Glutamatergic neuron (in vitro differentiated cells): Measurements from ENCODE around the gene GNS. TPM values are rescaled to one million over a fixed set of nuclear protein-coding genes. Genes with fewer than 3 reads are reported as not detected.
A peak's percentile ranks its signal among the peaks of the same experiment; 100 is the strongest.

Experiments
- DNase-seq: peaks from one replicate; pipeline ENCODE4 v3.0.0; 2022
- H3K27ac Mint-ChIP-seq: one replicate; pipeline ENCODE4 v1.8.0; 2020; ENCODE audit warnings: mild to moderate bottlenecking, mixed read lengths, inconsistent platforms; ENCODE audit not compliant: unreplicated experiment
- H3K27me3 Mint-ChIP-seq: one replicate; pipeline ENCODE4 v1.8.0; 2020; ENCODE audit warnings: mild to moderate bottlenecking, moderate library complexity, mixed read lengths, inconsistent platforms; ENCODE audit not compliant: unreplicated experiment
- H3K36me3 Mint-ChIP-seq: one replicate; pipeline ENCODE4 v1.8.0; 2020; ENCODE audit warnings: mild to moderate bottlenecking, mixed read lengths, inconsistent platforms; ENCODE audit not compliant: unreplicated experiment
- H3K4me1 Mint-ChIP-seq: one replicate; pipeline ENCODE4 v1.8.0; 2020; ENCODE audit warnings: mild to moderate bottlenecking, low read depth, mixed read lengths, inconsistent platforms; ENCODE audit not compliant: unreplicated experiment
- H3K4me3 Mint-ChIP-seq: one replicate; pipeline ENCODE4 v1.8.0; 2020; ENCODE audit warnings: mild to moderate bottlenecking, mixed read lengths, inconsistent platforms; ENCODE audit not compliant: unreplicated experiment
- H3K9me3 Mint-ChIP-seq: one replicate; pipeline ENCODE4 v1.8.0; 2020; ENCODE audit warnings: mild to moderate bottlenecking, moderate library complexity, mixed read lengths, inconsistent platforms; ENCODE audit not compliant: unreplicated experiment
- CTCF ChIP-seq: fragments of 200-600 bp; sonication (generic); IDR thresholded peaks from one replicate; pipeline ENCODE4 v1.5.0; 2021; ENCODE audit not compliant: partially characterized antibody, unreplicated experiment
- total RNA-seq: library from RNA; stranded (reverse); fragmentation: NEBNext Ultra II Directional; extraction: Animal tissue kit (Norgen Biotek cat#: 25700); gene quantifications from one replicate; pipeline ENCODE4 v1.2.1, GENCODE V29; 2021; ENCODE audit not compliant: unreplicated experiment

Gene GNS
- total RNA-seq, 1 donor from 2014 or later, result 145 TPM

- Mint-ChIP-seq H3K27me3 (peaks cover 11% of the 10 kb centered on the region), H3K4me1 (peaks cover 64% of the 10 kb centered on the region), H3K4me3 (no peak overlapping the region), H3K36me3 (peaks cover 11% of the 10 kb centered on the region), H3K9me3 (peaks cover 13% of the 10 kb centered on the region), H3K27ac (no peak overlapping the region)
- no peak for DNase-seq
- no peak for TF ChIP-seq CTCF
Measured at GRCh38 chr12:64724201-64724745, 34.9 kb downstream of the GNS start.

DNA sequence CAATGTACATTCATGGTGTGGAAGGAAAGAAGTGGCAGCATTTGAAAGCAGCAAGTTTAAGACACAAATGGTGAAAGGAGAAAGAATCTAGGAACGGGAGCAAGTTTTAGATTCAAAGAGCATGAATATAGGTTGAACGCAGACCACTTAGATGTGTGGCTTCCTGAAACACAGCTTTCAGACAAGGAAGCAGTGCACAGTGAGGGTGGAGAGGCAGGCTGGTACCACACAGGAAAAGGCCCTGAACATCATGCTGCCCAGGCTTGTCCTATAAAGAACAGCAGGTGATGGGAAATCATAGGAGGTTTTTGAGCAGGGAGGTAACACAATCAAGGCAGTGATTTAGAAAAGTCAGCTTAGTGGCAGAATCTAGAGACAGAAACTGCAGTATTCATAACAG is 35.6 kb downstream of the GNS start:
- peaks cover 11% of the 10 kb centered on the region for H3K36me3 Mint-ChIP-seq
- peaks cover 13% of the 10 kb centered on the region for H3K9me3 Mint-ChIP-seq
- H3K4me1 Mint-ChIP-seq, result peaks cover 59% of the 10 kb centered on the region
- peaks cover 11% of the 10 kb centered on the region for H3K27me3 Mint-ChIP-seq
- peak overlapping the region; percentile 24 for H3K27ac Mint-ChIP-seq
- no peak for TF ChIP-seq CTCF
- no peak for DNase-seq
- H3K4me3 Mint-ChIP-seq, result no peak overlapping the region

DNA sequence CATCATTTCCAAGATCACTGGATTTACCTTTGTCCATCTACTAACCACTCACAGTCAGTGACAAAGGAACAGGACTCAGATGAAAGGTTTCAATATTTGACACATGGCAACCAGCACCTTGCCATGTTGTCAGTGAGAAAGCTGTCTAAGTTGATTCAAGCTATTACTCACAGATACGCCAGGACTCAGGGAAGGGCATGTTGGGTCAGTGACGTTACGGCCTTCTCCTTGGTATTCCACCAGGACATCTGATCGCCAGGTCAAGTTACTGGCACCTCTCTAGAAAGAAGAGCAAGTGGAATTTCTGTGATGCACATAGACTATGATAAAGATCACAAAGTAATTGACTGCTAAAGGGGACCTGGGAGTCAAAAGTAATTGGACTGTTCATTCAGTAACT is 36.4 kb downstream of the GNS start:
- H3K9me3 Mint-ChIP-seq, result peaks cover 13% of the 10 kb centered on the region
- DNase-seq, result no peak
- peaks cover 11% of the 10 kb centered on the region for H3K36me3 Mint-ChIP-seq
- no peak overlapping the region for H3K4me3 Mint-ChIP-seq
- TF ChIP-seq CTCF, result no peak
- H3K27ac Mint-ChIP-seq, result peak overlapping the region; percentile 81
- H3K4me1 Mint-ChIP-seq, result peaks cover 61% of the 10 kb centered on the region
- peaks cover 11% of the 10 kb centered on the region for H3K27me3 Mint-ChIP-seq

DNA sequence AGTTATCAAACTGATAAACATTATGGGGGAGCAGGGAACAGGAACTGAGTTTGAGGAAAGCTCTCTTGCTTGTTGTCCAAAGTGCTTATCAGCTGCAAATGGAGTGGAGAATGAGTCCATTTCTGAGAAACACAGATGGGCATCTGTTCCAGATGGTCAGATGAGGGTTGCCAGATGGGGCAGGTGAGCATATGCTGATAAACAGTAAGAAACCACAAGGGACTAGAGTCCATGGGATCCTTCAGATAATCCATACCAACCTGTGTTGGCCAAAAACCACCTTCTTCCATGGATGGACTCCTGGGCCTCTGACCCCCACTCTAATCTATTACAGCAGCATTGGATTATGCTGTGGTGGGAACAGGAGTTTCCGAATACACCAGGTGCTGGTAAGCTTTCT is 38.3 kb downstream of the GNS start:
- Mint-ChIP-seq H3K4me1 (peaks cover 57% of the 10 kb centered on the region), H3K27ac (peak overlapping the region; percentile 97), H3K36me3 (peaks cover 22% of the 10 kb centered on the region), H3K4me3 (peak overlapping the region; percentile 60), H3K27me3 (peaks cover 11% of the 10 kb centered on the region), H3K9me3 (peaks cover 13% of the 10 kb centered on the region)
- no peak for DNase-seq
- no peak for TF ChIP-seq CTCF

- no peak overlapping the region for H3K27ac Mint-ChIP-seq
- peaks cover 13% of the 10 kb centered on the region for H3K9me3 Mint-ChIP-seq
- no peak for DNase-seq
- no peak overlapping the region for H3K4me3 Mint-ChIP-seq
- H3K4me1 Mint-ChIP-seq, result peaks cover 49% of the 10 kb centered on the region
- H3K27me3 Mint-ChIP-seq, result peaks cover 11% of the 10 kb centered on the region
- no peak for TF ChIP-seq CTCF
- H3K36me3 Mint-ChIP-seq, result peaks cover 34% of the 10 kb centered on the region
Measured at GRCh38 chr12:64718649-64719048, 40.6 kb downstream of the GNS start.
